GM23338 (cell line): ENCODE results near the gene SBK3. TPM values are rescaled to one million over a fixed set of nuclear protein-coding genes. Genes with fewer than 3 reads are reported as not detected.

Experiments
- ATAC-seq: fragments of 200-7000 bp; cut with Tn5 transposase; 3 replicates; pipeline ENCODE4 v1.9.1; 2020
- DNase-seq: peaks from one replicate; pipeline ENCODE4 v3.0.0-alpha.2; 2015; ENCODE audit warnings: low spot score
- H2AFZ ChIP-seq: fragments of 200-600 bp; sonication (generic); 2 replicates; pipeline ENCODE4 v1.8.0; 2016; ENCODE audit warnings: antibody characterized with exemption, mild to moderate bottlenecking, moderate library complexity
- H3F3A ChIP-seq: fragments of 200-600 bp; sonication (generic); replicated peaks from 2 replicates; pipeline ENCODE4 v1.8.0; 2017; ENCODE audit warnings: antibody characterized with exemption, mixed run types, low read depth
- H3K27ac ChIP-seq: fragments of 200-600 bp; sonication (generic); 2 replicates; pipeline ENCODE4 v1.6.1; 2016; ENCODE audit warnings: low read depth
- H3K27me3 ChIP-seq: fragments of 200-600 bp; sonication (generic); 2 replicates; pipeline ENCODE4 v1.8.0; 2016; ENCODE audit warnings: mild to moderate bottlenecking, mixed run types, moderate library complexity; ENCODE audit not compliant: insufficient read depth
- H3K36me3 ChIP-seq: fragments of 200-600 bp; sonication (generic); 2 replicates; pipeline ENCODE4 v1.8.0; 2016; ENCODE audit warnings: mild to moderate bottlenecking; ENCODE audit not compliant: insufficient read depth
- H3K4me1 ChIP-seq: fragments of 200-600 bp; sonication (generic); 2 replicates; pipeline ENCODE4 v1.8.0; 2016; ENCODE audit warnings: mild to moderate bottlenecking, moderate library complexity; ENCODE audit not compliant: insufficient read depth
- H3K4me2 ChIP-seq: fragments of 200-600 bp; sonication (generic); 2 replicates; pipeline ENCODE4 v1.7.1; 2017; ENCODE audit warnings: mixed run types
- H3K4me3 ChIP-seq: fragments of 200-600 bp; sonication (generic); 2 replicates; pipeline ENCODE4 v1.6.1; 2016; ENCODE audit warnings: mixed run types
- H3K79me2 ChIP-seq: fragments of 200-600 bp; sonication (generic); replicated peaks from 2 replicates; pipeline ENCODE4 v1.8.0; 2017; ENCODE audit warnings: mild to moderate bottlenecking; ENCODE audit not compliant: insufficient read depth
- H3K9me2 ChIP-seq: fragments of 200-600 bp; sonication (generic); 2 replicates; pipeline ENCODE4 v1.8.0; 2017; ENCODE audit not compliant: insufficient read depth
- H4K20me1 ChIP-seq: fragments of 200-600 bp; sonication (generic); replicated peaks from 2 replicates; pipeline ENCODE4 v1.8.0; 2017; ENCODE audit warnings: mild to moderate bottlenecking; ENCODE audit not compliant: insufficient read depth
- H3K27ac Mint-ChIP-seq: 2 replicates; pipeline ENCODE4 v1.8.0; 2020; ENCODE audit warnings: inconsistent platforms, mild to moderate bottlenecking, moderate library complexity, mixed read lengths
- H3K27me3 Mint-ChIP-seq: 3 replicates; pipeline ENCODE4 v1.8.0; 2022; ENCODE audit warnings: low read depth, mild to moderate bottlenecking, moderate library complexity, mixed read lengths, inconsistent platforms; ENCODE audit not compliant: insufficient read depth, poor library complexity
- H3K36me3 Mint-ChIP-seq: 3 replicates; pipeline ENCODE4 v1.8.0; 2021; ENCODE audit warnings: low read depth, mild to moderate bottlenecking, inconsistent platforms, moderate library complexity, mixed read lengths
- H3K4me1 Mint-ChIP-seq: 3 replicates; pipeline ENCODE4 v1.8.0; 2020; ENCODE audit warnings: mild to moderate bottlenecking, inconsistent platforms, mixed read lengths
- H3K4me3 Mint-ChIP-seq: 3 replicates; pipeline ENCODE4 v1.8.0; 2021; ENCODE audit warnings: moderate library complexity, mild to moderate bottlenecking, inconsistent platforms, mixed read lengths
- H3K9me3 Mint-ChIP-seq: 3 replicates; pipeline ENCODE4 v1.8.0; 2020; ENCODE audit warnings: moderate library complexity, mild to moderate bottlenecking, inconsistent platforms, mixed read lengths
- ETS1 ChIP-seq: IDR thresholded peaks from 2 replicates; pipeline ENCODE4 v1.6.1; 2016; ENCODE audit warnings: antibody characterized with exemption
- EZH2phosphoT487 ChIP-seq: fragments of 200-600 bp; sonication (generic); IDR thresholded peaks from one replicate; pipeline ENCODE4 v1.8.1; 2018; ENCODE audit warnings: antibody characterized with exemption; ENCODE audit not compliant: unreplicated experiment
- NANOG ChIP-seq: IDR thresholded peaks from 2 replicates; pipeline ENCODE4 v1.6.1; 2016; ENCODE audit warnings: antibody characterized with exemption, borderline replicate concordance
- ZNF331 ChIP-seq: fragments of 250-450 bp; sonication (Bioruptor Pico); IDR thresholded peaks from 2 replicates; pipeline ENCODE4 v1.5.0; 2020; ENCODE audit warnings: low read depth, mild to moderate bottlenecking, moderate library complexity
- polyA plus RNA-seq: library from polyadenylated mRNA; unstranded; fragments of >200 nt; fragmentation: Nextera tagmentation; extraction: Ambion mirVana; gene quantifications from 2 replicates; pipeline ENCODE4 v1.2.1, GENCODE V29; 2016
- total RNA-seq: library from RNA; depleted of rRNA; stranded (reverse); fragments of >200 nt; shearing (Covaris generic); gene quantifications from 2 replicates; pipeline ENCODE4 v1.2.3, GENCODE V29; 2014
- TF ChIP-seq, protein P1 (sequence below): IDR thresholded peaks from one replicate; pipeline ENCODE4 v1.6.1; 2018; ENCODE audit warnings: antibody characterized with exemption; ENCODE audit not compliant: unreplicated experiment
- TF ChIP-seq, protein P2 (sequence below), 2 experiments: fragments of 200-600 bp in 1 of 2; sonication (generic) in 1 of 2; conservative IDR thresholded peaks; 2 replicates each; pipeline versions ENCODE4 v1.5.1 to v1.6.1; 2016 to 2017; ENCODE audit warnings: antibody characterized with exemption in 2 of 2, low read depth in 2 of 2, mild to moderate bottlenecking in 2 of 2, moderate library complexity in 1 of 2
- TF ChIP-seq, protein P3 (sequence below): fragments of 250-450 bp; sonication (Bioruptor Pico); IDR thresholded peaks from 2 replicates; pipeline ENCODE4 v1.5.0; 2020; ENCODE audit warnings: mild to moderate bottlenecking, moderate library complexity

Gene SBK3
- total and polyA plus RNA-seq, 2 experiments from 2014 or later, result 0.27 to 0.94 TPM

GRCh38 chr19:55541091-55541490 lies 4.3 kb downstream of the SBK3 start (continued):
- TF ChIP-seq, protein P1, sequence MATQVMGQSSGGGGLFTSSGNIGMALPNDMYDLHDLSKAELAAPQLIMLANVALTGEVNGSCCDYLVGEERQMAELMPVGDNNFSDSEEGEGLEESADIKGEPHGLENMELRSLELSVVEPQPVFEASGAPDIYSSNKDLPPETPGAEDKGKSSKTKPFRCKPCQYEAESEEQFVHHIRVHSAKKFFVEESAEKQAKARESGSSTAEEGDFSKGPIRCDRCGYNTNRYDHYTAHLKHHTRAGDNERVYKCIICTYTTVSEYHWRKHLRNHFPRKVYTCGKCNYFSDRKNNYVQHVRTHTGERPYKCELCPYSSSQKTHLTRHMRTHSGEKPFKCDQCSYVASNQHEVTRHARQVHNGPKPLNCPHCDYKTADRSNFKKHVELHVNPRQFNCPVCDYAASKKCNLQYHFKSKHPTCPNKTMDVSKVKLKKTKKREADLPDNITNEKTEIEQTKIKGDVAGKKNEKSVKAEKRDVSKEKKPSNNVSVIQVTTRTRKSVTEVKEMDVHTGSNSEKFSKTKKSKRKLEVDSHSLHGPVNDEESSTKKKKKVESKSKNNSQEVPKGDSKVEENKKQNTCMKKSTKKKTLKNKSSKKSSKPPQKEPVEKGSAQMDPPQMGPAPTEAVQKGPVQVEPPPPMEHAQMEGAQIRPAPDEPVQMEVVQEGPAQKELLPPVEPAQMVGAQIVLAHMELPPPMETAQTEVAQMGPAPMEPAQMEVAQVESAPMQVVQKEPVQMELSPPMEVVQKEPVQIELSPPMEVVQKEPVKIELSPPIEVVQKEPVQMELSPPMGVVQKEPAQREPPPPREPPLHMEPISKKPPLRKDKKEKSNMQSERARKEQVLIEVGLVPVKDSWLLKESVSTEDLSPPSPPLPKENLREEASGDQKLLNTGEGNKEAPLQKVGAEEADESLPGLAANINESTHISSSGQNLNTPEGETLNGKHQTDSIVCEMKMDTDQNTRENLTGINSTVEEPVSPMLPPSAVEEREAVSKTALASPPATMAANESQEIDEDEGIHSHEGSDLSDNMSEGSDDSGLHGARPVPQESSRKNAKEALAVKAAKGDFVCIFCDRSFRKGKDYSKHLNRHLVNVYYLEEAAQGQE, result no peak

- Mint-ChIP-seq H3K27ac (no peak overlapping the region), H3K27me3 (peaks cover 14% of the 10 kb centered on the region), H3K9me3 (peaks cover 6% of the 10 kb centered on the region), H3K4me3 (no peak overlapping the region), H3K36me3 (no peaks in the 10 kb centered on the region; the same call in 2 of the 3 replicates), H3K4me1 (peaks cover 11% of the 10 kb centered on the region)
- Histone ChIP-seq H3K79me2 (no peaks in the 10 kb centered on the region), H3K4me3 (no peak overlapping the region), H3K27ac (no peak overlapping the region), H3K4me1 (peaks cover 7% of the 10 kb centered on the region; the same call in 1 of the 2 replicates), H3F3A (0 out of 2 replicates have a peak, but pooled peaks cover 7% of the 10 kb centered on the region), H3K4me2 (no peak overlapping the region), H3K36me3 (no peaks in the 10 kb centered on the region), H2AFZ (no peak overlapping the region), H3K27me3 (no peaks in the 10 kb centered on the region), H4K20me1 (no peaks in the 10 kb centered on the region), H3K9me2 (peaks cover 5% of the 10 kb centered on the region; the same call in 1 of the 2 replicates)
- no peak for ATAC-seq
- TF ChIP-seq, protein P1, result no peak
- TF ChIP-seq ETS1 (no peak), EZH2phosphoT487 (no peak), ZNF331 (no peak), NANOG (no peak)
- TF ChIP-seq, protein P2, sequence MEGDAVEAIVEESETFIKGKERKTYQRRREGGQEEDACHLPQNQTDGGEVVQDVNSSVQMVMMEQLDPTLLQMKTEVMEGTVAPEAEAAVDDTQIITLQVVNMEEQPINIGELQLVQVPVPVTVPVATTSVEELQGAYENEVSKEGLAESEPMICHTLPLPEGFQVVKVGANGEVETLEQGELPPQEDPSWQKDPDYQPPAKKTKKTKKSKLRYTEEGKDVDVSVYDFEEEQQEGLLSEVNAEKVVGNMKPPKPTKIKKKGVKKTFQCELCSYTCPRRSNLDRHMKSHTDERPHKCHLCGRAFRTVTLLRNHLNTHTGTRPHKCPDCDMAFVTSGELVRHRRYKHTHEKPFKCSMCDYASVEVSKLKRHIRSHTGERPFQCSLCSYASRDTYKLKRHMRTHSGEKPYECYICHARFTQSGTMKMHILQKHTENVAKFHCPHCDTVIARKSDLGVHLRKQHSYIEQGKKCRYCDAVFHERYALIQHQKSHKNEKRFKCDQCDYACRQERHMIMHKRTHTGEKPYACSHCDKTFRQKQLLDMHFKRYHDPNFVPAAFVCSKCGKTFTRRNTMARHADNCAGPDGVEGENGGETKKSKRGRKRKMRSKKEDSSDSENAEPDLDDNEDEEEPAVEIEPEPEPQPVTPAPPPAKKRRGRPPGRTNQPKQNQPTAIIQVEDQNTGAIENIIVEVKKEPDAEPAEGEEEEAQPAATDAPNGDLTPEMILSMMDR (conservative IDR thresholded peaks at IDR 0.05; ENCODE audit: low read depth in 2 of 2), result no peak
- TF ChIP-seq, protein P3, sequence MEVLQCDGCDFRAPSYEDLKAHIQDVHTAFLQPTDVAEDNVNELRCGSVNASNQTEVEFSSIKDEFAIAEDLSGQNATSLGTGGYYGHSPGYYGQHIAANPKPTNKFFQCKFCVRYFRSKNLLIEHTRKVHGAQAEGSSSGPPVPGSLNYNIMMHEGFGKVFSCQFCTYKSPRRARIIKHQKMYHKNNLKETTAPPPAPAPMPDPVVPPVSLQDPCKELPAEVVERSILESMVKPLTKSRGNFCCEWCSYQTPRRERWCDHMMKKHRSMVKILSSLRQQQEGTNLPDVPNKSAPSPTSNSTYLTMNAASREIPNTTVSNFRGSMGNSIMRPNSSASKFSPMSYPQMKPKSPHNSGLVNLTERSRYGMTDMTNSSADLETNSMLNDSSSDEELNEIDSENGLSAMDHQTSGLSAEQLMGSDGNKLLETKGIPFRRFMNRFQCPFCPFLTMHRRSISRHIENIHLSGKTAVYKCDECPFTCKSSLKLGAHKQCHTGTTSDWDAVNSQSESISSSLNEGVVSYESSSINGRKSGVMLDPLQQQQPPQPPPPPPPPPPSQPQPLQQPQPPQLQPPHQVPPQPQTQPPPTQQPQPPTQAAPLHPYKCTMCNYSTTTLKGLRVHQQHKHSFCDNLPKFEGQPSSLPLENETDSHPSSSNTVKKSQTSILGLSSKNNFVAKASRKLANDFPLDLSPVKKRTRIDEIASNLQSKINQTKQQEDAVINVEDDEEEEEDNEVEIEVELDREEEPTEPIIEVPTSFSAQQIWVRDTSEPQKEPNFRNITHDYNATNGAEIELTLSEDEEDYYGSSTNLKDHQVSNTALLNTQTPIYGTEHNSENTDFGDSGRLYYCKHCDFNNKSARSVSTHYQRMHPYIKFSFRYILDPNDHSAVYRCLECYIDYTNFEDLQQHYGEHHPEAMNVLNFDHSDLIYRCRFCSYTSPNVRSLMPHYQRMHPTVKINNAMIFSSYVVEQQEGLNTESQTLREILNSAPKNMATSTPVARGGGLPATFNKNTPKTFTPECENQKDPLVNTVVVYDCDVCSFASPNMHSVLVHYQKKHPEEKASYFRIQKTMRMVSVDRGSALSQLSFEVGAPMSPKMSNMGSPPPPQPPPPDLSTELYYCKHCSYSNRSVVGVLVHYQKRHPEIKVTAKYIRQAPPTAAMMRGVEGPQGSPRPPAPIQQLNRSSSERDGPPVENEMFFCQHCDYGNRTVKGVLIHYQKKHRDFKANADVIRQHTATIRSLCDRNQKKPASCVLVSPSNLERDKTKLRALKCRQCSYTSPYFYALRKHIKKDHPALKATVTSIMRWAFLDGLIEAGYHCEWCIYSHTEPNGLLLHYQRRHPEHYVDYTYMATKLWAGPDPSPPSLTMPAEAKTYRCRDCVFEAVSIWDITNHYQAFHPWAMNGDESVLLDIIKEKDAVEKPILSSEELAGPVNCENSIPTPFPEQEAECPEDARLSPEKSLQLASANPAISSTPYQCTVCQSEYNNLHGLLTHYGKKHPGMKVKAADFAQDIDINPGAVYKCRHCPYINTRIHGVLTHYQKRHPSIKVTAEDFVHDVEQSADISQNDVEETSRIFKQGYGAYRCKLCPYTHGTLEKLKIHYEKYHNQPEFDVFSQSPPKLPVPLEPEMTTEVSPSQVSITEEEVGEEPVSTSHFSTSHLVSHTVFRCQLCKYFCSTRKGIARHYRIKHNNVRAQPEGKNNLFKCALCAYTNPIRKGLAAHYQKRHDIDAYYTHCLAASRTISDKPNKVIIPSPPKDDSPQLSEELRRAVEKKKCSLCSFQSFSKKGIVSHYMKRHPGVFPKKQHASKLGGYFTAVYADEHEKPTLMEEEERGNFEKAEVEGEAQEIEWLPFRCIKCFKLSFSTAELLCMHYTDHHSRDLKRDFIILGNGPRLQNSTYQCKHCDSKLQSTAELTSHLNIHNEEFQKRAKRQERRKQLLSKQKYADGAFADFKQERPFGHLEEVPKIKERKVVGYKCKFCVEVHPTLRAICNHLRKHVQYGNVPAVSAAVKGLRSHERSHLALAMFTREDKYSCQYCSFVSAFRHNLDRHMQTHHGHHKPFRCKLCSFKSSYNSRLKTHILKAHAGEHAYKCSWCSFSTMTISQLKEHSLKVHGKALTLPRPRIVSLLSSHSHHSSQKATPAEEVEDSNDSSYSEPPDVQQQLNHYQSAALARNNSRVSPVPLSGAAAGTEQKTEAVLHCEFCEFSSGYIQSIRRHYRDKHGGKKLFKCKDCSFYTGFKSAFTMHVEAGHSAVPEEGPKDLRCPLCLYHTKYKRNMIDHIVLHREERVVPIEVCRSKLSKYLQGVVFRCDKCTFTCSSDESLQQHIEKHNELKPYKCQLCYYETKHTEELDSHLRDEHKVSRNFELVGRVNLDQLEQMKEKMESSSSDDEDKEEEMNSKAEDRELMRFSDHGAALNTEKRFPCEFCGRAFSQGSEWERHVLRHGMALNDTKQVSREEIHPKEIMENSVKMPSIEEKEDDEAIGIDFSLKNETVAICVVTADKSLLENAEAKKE (CRISPR knock-in tag), result no peak
- DNase-seq, result no peak
Observed at GRCh38 chr19:55540619-55541018, 4.7 kb downstream of the SBK3 start.
